HG03521 (cell line): ENCODE results near the gene NCBP3.

Experiments
- ATAC-seq: cut with Tn5 transposase; IDR thresholded peaks from one replicate; pipeline ENCODE4 v1.9.1; 2021; ENCODE audit warnings: mild to moderate bottlenecking, moderate library complexity; ENCODE audit not compliant: unreplicated experiment

Gene NCBP3

DNA sequence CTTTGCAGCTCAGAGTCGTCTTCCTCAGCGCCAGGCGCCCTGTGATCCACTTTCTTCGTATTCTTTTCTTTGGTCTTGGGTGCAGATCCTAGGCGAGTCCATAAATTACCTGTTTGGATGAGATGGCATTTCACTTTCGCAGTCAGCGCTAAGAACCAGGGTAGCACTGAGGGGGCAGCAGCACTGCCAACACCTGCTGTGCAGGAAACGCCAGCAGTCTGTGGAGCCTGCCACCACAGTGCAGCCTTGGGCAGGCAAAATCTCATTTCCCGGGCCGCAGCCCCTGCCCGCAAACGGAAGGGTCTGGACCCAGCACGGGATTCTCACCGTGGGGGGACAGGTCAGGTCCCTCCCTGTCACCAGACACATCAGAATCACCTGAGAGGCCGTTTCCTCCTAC, 32.9 kb downstream of the NCBP3 start:
- ATAC-seq: no peak

DNA sequence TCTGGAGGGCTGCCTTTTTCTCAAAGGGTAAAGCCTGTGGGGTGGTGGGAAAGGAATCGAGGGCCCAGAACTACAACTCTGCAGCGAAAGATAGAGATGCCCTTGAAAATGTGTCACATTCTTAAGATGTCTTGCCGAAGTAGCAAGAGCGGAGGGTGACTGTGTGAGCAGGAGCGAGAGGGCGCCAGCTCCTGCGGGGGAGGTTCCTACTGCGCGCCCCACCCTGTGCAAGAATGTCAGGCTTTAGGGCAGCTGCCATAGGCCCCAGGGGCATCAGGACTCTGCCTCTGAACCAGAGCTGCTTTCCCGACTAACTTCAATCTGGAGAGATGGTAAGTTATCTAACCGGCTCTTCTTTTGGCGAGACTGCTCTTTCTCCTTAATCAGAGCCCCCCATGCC, 33.3 kb downstream of the NCBP3 start:
- ATAC-seq: no peak

DNA sequence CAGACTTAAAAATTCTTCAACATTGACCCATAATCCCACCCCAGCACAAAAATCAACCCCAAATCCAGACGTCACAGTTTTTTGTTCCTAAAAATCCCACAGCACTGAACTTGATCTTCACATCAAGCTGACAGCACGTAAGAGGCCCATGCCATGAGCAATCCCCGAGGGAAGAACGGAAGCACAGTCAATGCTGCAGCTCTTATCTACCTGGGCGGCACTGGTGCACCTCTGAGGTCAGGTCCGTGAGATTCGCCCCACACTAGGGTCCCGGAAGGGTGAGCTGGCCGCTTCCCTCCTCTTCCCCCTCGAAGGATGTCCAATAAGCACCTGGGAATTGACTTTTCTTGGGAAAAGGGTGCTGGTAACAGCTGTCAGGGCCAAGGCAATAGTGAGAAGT, 33.8 kb downstream of the NCBP3 start:
- no peak for ATAC-seq

DNA sequence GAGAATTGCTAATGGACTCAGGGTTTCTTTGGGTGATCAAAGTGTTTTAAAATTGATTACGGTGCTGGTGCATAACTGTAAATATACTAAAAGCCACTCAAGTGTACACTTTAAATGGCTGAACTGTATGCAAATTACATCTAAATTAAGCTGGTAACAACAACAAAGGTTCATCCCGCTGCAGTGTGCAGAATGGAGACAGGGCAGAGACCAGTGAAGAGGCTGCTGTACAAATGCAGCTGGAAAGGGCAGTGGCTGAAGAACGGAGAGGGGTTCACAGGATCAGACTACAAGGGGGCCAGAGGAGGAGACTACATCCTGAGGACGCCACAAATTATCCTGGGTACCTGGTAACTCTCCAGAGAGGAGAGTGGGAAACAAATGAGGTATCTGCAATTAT, 36.0 kb downstream of the NCBP3 start:
- ATAC-seq: no peak

DNA sequence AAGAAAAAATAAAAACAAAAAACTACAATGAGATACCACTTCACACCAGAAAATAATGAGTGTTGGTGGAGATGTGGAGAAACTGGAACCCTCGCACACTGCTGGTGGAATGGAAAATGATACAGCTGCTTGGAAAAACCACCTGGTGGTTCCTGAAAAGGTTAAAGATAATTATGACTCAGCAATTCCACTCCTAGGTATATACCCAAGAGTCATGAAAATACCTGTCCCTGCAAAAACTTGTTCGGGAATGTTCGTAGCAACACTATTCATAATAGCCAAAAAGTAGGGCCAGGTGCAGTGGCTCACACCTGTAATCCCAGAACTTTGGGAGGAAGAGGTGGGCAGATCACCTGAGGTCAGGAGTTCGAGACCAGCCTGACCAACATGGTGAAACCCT, 36.9 kb downstream of the NCBP3 start:
- ATAC-seq: no peak

DNA sequence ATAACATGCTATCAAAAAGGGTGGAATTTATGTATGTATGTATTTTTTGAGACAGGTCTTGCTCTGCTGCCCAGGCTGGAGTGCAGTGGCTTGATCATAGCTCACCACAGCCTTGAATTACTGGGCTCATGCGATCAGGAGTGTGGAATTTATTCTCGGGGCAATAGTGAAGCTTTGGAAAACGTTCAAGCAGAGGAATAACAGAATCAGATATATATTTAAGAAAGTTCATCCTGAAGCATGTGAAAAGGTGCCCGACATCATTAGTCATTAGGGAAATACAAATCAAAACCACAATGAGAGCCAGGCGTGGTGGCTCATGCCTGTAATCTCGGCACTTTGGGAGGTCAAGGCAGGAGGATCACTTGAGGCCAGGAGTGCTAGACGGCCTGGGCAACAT, 37.3 kb downstream of the NCBP3 start:
- ATAC-seq: no peak

DNA sequence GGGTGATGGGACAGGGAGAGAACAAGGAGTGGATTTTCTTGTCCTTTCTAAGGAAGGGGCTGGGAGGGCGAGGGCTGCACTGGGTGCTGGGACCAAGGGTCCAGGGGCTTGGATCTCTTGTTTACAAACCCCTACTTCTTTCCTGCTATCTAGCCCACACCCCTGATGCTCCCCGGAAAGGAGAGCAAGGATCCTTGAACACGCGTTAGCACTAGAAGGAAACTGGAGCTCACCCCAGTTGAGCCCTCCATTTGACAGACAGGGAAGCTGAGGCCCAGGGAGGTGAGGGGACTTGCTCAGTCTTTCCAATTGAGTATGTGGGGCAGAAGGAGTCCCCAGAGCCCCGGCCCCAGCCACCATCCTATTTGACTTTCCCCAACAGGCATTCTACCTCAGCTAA, 40.5 kb downstream of the NCBP3 start:
- ATAC-seq: no peak

DNA sequence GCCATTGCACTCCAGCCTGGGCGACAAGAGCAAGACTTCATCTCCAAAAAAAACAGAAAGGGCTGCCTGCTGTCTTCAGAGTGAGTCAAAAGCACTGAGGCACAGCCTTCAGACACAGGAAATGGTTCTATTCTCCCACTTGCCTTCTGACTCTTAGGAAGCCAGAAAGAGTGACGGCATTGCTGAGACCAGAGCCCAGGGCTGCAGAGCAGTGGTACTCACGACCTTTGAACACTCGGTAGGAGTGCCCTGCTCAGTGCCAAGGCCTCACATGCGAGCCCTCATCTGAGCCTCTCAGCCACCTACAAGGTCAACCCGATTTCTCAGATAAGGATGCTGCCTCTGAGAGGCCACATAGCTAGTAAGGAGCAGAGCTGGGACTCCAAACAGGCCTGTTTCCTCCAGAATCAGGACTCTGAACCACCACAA, 41.5 kb downstream of the NCBP3 start:
- ATAC-seq: peak; percentile 51

DNA sequence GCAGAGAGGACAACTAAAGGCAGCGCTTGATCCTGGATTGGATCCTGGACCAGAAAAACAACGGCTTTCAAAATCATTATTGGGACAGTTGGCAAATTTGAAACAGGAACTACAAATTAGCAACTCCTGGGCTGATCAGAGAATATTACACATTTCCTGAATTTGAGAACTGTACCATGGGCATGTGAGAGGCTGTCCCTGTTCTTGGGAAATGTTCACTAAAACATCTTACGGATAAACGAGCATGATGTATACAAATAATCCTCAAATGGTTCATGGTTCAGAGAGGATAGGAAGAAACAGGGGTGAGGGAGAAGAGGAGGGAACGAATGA, 42.8 kb downstream of the NCBP3 start:
- ATAC-seq: no peak

DNA sequence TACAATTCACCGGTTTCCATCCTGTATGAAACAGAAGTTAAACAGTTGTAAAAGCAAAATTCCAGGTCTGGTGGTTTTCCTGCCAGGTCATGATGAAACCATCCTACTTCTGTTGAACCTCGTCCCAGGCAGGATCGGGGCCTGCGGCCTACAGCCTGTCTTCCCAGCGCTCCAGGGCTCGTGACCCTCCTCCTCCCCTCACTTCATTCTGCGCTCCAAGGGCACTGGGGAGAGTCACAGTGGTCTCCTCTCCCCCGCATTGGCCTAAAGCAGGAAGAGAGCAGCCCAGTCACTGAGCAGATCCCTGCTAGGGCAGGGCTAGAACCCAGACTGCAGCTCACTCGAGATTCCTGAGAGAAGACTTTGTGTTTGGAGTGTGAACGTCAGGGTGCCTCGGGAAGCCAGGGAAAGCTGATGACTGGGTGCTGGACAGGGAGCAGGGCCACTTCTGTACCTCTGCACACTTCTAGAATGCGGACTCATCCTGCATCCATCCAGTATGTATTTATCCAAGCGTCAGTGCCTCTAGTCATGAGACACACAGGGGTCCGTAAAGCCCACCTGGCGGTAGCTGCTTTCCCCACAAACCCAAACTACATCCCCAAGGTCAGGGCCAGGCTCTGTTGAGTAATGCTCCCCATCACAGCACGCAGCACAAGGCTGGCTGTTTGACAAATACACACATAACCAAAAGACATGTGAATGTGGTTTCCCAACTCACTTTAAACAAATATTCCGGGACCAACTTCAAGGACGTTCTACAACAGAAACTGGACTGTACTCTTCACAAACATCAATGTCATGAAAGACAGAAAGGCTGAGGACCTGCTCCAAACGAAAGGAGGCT, 43.4 kb downstream of the NCBP3 start:
- no peak for ATAC-seq

DNA sequence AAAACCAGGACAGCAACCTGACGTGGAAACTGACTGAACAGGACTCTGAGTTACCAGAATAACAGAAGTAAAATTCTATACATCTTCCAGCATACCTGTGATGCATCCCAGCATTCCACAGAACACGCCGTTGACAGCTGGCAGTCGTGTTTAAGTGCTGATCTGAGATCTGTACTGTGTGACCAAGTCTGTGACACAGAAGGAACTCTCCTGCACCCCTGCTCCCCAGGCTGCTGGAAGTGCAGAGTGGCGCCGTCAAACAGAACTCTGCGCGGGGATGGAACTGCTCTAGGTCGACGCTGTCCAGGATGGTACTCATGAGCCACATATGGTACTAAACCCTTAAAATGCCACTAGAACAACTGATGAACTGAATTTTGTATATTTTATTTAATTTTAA, 44.3 kb downstream of the NCBP3 start:
- ATAC-seq: no peak

DNA sequence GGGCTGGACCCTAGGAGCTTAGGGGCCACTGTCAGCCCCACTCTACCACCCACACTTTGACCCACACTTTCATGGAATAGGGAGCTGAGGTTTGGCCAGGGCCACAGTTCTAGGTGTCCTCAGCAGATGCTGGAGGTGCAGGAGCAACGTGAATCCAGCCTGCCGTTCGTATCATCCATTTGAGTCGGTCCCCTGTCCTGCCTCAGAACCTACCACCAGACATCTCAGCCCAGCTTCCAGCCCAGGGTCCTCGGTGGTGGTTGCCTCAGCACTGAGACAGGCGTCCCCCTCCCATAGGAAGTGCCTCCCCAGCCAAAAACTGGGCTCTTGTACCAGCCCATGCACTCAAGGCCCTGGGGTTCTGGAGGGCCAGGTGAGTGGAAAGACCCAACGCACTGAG, 44.7 kb downstream of the NCBP3 start:
- ATAC-seq: no peak

DNA sequence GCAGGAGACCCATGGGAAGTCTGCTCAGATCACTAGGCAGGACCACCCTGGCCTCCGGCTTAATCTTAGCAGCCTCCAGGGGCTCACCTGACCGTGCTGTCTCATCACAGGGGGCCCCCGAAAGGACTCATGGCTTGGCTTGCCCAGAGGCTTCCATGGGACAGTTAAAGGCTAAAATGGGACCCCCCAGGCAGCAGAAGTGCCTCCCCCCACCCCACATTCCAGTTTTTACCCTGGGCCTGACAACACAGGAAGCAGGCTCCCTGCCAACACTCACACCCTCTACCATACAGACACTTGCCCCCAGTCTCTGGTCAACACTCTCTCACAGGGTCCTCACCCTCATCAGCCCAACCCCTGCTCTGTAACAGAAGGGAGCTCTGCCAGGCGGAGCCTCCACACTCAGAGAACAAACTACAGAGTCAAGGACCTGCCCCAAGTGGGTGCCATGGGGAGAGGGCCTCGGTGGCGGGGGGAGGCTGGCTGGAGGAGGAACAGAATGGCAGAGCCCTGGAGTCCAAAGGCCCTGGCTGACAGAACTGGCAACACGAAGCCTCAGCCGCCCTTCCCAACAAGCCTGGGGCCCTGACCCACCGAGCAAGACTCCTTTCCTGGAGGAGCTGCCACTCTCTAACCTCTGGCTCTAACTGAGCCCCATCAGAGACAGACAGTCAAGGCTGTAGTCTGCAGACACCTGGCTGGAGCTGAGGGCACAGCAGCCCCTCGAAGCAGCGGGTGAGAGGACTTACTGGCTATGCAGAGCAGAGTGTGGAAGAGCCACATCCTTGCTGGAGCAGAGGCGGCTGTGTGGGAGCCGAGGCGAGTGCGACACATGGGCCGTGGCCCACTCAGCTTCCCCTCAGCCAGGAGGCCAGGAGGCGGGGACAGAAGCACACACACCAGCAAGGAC, 45.4 kb downstream of the NCBP3 start, which contains the start of gene ITGAE:
Gene ITGAE (minus strand): TSS at position 827 of the 910 bp plus-strand sequence. CDS start 44 bp downstream, at position 783.
- ATAC-seq: no peak

DNA sequence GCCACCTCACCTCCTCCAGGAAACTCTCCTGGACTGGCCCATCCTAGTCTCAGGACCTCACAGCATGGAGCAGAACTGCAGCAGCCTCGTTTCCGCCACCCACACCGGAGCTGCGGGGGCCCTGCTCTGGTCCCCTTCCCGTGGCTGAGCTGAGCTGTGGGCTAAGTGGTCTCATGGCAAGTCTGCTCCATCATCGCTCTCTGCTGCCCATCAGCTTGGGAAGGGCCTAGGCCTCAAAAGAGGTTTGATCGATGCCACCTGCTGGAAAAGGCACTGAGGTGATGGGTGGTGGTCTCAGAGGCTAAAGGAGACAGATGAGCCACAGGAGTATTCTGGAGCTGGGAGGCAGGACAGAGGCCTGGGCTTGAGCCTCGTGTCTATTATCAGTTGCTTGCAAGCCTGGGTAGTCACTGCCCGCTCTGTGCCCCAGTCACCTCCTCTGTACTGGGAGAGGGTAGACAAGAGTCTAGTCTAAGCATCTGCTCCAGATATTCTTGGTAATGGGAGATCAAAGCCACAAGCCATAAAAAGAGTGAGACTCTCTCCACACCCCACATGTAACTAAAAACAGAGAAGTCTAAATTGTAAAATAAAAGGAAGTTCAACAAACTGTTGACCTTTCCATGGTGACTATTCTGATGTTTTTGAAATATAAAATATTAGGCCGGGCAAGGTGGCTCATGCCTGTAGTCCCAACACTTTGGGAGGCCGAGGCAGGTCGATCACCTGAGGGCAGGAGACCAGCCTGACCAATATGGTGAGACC, 46.7 kb downstream of the NCBP3 start:
- no peak for ATAC-seq

DNA sequence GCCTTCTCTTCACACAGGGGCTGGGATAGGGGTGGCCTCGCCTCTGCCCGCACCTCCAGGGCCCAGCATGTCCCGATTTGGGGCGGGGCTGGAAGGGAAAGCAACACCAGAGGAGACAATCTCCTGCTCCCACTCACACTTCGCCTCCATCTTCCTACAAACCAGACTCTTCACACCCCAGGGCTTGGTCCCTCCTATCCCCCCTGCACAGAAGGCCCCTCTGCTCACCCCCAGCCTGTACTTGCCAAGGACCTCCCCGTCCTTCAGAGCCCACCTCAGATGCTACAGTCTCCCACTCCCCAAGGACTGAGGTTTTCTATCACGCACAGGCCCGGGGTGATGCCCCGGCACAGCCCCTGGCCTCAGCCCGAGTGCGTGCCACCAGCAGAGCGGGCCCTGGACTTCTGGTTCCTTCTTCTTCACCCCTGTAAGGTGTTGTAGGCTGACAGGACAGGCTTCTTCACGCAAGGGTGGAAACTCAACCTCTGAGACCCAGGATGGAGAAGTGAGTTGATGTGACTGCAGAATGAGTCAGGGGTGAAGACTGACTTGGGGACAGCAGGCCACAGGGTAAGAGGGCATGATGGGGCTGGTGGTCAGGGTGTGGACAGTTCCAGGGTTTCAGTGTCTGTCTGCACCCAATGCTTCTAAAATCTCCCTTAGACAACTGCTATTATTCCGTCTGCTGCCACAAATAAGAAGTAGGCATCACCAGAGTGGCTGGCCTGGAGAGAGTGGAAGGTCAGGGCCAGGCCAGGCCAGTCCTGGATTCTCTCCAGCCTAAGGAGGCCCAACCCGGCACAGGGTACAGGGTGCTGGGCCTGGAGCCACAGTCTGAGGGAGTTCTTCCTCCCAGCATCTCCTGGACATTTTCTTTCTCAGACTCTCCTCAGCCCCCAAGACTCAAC, 47.5 kb downstream of the NCBP3 start:
- no peak for ATAC-seq

DNA sequence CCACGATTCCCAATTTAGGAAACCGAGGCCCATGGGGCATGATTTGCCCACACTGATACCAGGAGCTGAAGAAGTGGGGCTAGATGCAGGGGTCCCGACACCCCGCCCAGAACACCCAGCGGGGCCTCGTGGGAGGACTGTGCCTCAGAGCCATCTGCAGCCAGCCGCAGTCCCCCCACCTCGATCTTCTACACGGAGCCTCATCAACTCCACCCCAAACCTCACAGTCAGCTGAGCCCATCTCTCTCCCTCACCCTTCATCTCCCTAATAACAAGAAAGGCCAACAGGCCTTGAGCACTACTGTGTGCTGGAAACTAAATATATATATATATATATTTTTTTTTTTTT, 49.2 kb downstream of the NCBP3 start:
- peak; percentile 24 for ATAC-seq

DNA sequence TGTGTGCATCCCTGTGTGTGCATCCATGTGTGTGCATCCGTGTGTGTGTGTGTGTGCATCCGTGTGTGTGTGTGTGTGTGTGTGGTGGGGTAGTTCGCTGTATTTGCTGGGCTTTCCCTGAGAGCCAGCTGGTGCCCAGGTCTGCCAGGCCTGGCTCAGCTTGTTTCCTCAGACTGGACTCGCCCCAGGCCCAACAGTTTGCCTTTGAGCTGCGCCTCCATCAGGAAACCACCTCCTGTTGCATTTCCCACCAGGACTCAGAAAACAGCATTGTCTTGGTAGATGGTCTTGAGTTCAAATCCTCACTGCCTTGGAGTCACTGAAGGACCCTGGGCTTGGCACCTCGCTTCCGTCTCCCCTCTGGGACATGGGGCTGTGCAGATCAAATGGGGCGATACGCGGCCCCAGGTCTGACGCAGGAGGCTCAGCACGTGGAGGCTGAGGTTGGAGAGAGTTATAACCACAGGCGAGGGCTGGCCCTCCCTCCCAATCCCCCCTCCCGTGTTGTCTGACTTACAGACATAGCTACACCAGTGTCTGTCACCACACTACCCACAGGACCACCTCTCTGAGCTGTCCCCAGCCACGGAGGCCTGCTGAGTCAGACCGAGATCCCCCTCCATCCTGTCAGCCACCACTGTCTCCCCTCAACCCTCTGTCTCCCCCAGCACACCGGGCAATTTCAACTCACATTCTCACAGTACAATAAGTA, 49.8 kb downstream of the NCBP3 start:
- ATAC-seq: peak; percentile 82

DNA sequence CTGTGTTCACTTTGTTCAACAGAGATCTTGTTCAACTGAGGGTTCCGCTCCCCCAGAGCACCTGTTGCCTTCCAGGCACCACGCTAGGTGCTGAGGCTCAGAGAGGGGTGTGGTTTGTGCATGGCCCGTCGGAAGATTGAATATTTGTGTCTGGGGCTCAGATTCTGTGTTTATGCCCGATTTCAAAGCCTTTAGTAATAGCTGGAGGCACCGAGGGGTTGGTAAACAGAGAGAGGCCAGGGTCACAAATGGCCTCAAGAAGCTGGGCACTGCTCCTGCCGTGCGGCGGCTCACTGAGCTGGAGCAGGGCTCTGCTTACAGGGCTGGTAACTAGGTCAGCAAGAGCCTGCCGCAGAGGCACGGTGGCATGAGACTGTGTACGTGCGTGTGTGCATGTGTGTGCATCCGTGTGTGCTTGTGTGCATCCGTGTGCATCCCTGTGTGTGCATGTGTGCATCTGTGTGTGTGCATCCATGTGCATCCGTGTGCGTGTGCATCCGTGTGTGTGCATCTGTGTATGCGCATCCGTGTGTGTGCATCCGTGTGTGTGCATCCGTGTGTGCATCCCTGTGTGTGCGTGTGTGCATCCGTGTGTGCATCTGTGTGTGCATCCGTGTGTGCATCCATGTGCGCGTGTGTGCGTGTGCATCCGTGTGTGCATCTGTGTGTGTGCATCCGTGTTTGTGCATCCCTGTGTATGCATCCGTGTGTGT, 50.5 kb downstream of the NCBP3 start:
- ATAC-seq: no peak
